ENCODE results near the gene KIF2A. TPM values are rescaled to one million over a fixed set of nuclear protein-coding genes. Genes with fewer than 3 reads are reported as not detected.

The KIF2A gene
- total RNA-seq, 2 donors from 2014 or later, result 10.3 to 16.3 TPM

DNA sequence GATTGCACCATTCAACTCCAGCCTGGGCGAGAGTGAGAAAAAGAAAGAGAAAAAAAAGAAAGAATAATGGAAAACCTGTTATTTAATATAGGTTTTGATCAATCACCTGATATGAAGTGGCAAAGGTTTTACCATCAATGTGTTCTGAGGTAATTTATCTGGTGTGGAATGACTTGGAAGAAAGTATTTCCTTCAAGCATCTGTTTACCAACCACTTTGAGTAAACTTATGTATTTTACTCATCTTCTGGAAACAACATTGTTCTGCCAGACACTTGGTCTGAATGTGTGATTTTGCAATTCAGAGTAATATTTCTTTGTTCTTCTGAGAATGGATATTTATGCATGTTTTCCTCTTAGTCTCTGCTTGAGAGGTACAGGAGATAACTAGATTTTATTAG is 24.3 kb downstream of the KIF2A start:
- Histone ChIP-seq H3K4me3 (no peak overlapping the region), H3K27ac (no peak overlapping the region), H3K27me3 (no peaks in the 10 kb centered on the region), H3K4me1 (peaks cover 0 to 8% of the 10 kb centered on the region in 2 donors), H3K9me3 (no peaks in the 10 kb centered on the region), H3K36me3 (no peaks in the 10 kb centered on the region)
- TF ChIP-seq, protein P1, sequence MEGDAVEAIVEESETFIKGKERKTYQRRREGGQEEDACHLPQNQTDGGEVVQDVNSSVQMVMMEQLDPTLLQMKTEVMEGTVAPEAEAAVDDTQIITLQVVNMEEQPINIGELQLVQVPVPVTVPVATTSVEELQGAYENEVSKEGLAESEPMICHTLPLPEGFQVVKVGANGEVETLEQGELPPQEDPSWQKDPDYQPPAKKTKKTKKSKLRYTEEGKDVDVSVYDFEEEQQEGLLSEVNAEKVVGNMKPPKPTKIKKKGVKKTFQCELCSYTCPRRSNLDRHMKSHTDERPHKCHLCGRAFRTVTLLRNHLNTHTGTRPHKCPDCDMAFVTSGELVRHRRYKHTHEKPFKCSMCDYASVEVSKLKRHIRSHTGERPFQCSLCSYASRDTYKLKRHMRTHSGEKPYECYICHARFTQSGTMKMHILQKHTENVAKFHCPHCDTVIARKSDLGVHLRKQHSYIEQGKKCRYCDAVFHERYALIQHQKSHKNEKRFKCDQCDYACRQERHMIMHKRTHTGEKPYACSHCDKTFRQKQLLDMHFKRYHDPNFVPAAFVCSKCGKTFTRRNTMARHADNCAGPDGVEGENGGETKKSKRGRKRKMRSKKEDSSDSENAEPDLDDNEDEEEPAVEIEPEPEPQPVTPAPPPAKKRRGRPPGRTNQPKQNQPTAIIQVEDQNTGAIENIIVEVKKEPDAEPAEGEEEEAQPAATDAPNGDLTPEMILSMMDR (IDR thresholded peaks at IDR 0.05), result no peak
- DNase-seq (ENCODE audit: low spot score), result no peak

DNA sequence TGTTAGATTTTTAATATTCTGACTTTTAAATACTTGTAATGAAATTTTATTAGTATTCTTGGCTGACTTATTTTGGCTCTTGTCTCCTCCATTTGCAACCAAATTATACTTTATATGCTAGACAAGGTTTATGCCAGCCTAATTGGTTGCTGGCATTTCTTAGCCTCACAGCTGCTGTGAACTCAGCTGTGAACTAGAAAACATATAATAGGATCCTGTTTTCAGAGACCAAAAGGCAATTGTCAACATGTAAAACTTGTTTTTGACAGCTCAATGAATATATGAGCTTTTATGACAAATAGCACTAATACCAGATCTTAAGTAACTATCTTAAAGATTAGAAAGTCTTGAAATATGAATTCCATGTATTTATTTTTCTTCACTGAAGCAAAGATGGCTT is 25.9 kb downstream of the KIF2A start:
- Histone ChIP-seq H3K4me1 (peaks cover 0 to 8% of the 10 kb centered on the region in 2 donors), H3K36me3 (no peaks in the 10 kb centered on the region), H3K27me3 (no peaks in the 10 kb centered on the region), H3K27ac (no peak overlapping the region), H3K4me3 (no peak overlapping the region), H3K9me3 (no peaks in the 10 kb centered on the region)
- DNase-seq (ENCODE audit: low spot score), result no peak
- TF ChIP-seq, protein P1 (IDR thresholded peaks at IDR 0.05), result no peak

- peaks cover 0 to 8% of the 10 kb centered on the region in 2 donors for H3K4me1 ChIP-seq
- TF ChIP-seq, protein P1 (IDR thresholded peaks at IDR 0.05), result no peak
- no peak overlapping the region for H3K27ac ChIP-seq
- DNase-seq (ENCODE audit: low spot score), result no peak
- no peaks in the 10 kb centered on the region for H3K36me3 ChIP-seq
- H3K27me3 ChIP-seq, result no peaks in the 10 kb centered on the region
- no peak overlapping the region for H3K4me3 ChIP-seq
- no peaks in the 10 kb centered on the region for H3K9me3 ChIP-seq
These were observed 27.3 kb downstream of the KIF2A start for GRCh38 chr5:62333250-62333794.

DNA sequence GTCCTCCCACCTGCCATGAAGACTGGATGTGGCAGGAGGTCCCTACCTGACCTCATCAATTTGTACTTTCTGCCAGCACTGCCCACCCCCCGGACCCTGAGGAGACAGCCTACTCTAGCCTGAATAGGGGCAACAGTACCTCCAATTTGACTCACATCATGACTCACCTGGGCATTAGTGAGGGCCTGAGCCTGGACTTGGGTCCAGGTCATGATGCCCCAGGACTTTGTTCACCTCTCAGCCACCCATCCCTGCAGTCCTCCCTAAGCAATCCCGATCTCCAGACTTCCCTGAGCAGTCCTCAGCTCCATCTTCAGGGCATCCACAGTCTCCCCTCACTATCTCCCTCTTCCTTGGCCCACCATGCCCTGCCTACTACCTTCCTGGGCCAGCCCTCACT is 28.1 kb downstream of the KIF2A start:
- DNase-seq (ENCODE audit: low spot score), result no peak
- H3K36me3 ChIP-seq, result no peaks in the 10 kb centered on the region
- H3K9me3 ChIP-seq, result no peaks in the 10 kb centered on the region
- TF ChIP-seq, protein P1 (IDR thresholded peaks at IDR 0.05), result no peak
- peaks cover 0 to 8% of the 10 kb centered on the region in 2 donors for H3K4me1 ChIP-seq
- no peak overlapping the region for H3K27ac ChIP-seq
- no peaks in the 10 kb centered on the region for H3K27me3 ChIP-seq
- H3K4me3 ChIP-seq, result no peak overlapping the region

GRCh38 chr5:62340392-62340791 is 34.4 kb downstream of the KIF2A start:
- TF ChIP-seq, protein P1 (IDR thresholded peaks at IDR 0.05), result no peak
- no peak overlapping the region for H3K27ac ChIP-seq

GRCh38 chr5:62340979-62341378 is 35.0 kb downstream of the KIF2A start:
- TF ChIP-seq, protein P1 (IDR thresholded peaks at IDR 0.05), result no peak

More at GRCh38 chr5:62340392-62340791, 34.4 kb downstream of the KIF2A start:
- Histone ChIP-seq H3K27me3 (no peaks in the 10 kb centered on the region), H3K36me3 (no peaks in the 10 kb centered on the region), H3K9me3 (no peaks in the 10 kb centered on the region), H3K4me1 (no peaks in the 10 kb centered on the region), H3K4me3 (no peak overlapping the region)
- DNase-seq (ENCODE audit: low spot score), result no peak

More at GRCh38 chr5:62340979-62341378, 35.0 kb downstream of the KIF2A start:
- no peaks in the 10 kb centered on the region for H3K9me3 ChIP-seq
- no peaks in the 10 kb centered on the region for H3K27me3 ChIP-seq
- no peaks in the 10 kb centered on the region for H3K4me1 ChIP-seq
- H3K27ac ChIP-seq, result no peak overlapping the region
- H3K36me3 ChIP-seq, result no peaks in the 10 kb centered on the region
- no peak overlapping the region for H3K4me3 ChIP-seq
- DNase-seq (ENCODE audit: low spot score), result no peak

Data from right atrium auricular region (tissue), 2 donors.